Neural progenitor cell (in vitro differentiated cells): ENCODE results near the gene MINDY4. TPM values are rescaled to one million over a fixed set of nuclear protein-coding genes. Genes with fewer than 3 reads are reported as not detected.

Experiments used
- DNase-seq: peaks from one replicate; pipeline ENCODE4 v3.0.0-alpha.2; 2016; ENCODE audit warnings: low spot score
- H2AFZ ChIP-seq: fragments of 200-600 bp; sonication (generic); replicated peaks from 2 replicates; pipeline ENCODE4 v1.6.1; 2016; ENCODE audit warnings: antibody characterized with exemption
- H3F3A ChIP-seq: fragments of 200-600 bp; sonication (generic); 2 replicates; pipeline ENCODE4 v1.6.1; 2016; ENCODE audit warnings: antibody characterized with exemption, low read depth
- H3K27ac ChIP-seq: fragments of 200-600 bp; sonication (generic); 2 replicates; pipeline ENCODE4 v1.5.1; 2016; ENCODE audit warnings: mild to moderate bottlenecking
- H3K27me3 ChIP-seq: fragments of 200-600 bp; sonication (generic); 2 replicates; pipeline ENCODE4 v1.6.1; 2016; ENCODE audit warnings: mild to moderate bottlenecking, moderate library complexity
- H3K36me3 ChIP-seq: fragments of 200-600 bp; sonication (generic); 2 replicates; pipeline ENCODE4 v1.5.1; 2016
- H3K4me1 ChIP-seq: fragments of 200-600 bp; sonication (generic); 2 replicates; pipeline ENCODE4 v1.6.1; 2016; ENCODE audit warnings: mixed run types
- H3K4me2 ChIP-seq: fragments of 200-600 bp; sonication (generic); 2 replicates; pipeline ENCODE4 v1.6.1; 2016
- H3K4me3 ChIP-seq: fragments of 200-600 bp; sonication (generic); 2 replicates; pipeline ENCODE4 v1.5.1; 2016
- H3K79me2 ChIP-seq: fragments of 200-600 bp; sonication (generic); 2 replicates; pipeline ENCODE4 v1.6.1; 2016; ENCODE audit warnings: low read depth
- H3K9ac ChIP-seq: fragments of 200-600 bp; sonication (generic); 2 replicates; pipeline ENCODE4 v1.6.1; 2016
- H3K9me3 ChIP-seq: fragments of 200-600 bp; sonication (generic); 2 replicates; pipeline ENCODE4 v1.5.1; 2016; ENCODE audit warnings: low read depth
- H4K20me1 ChIP-seq: fragments of 200-600 bp; sonication (generic); 2 replicates; pipeline ENCODE4 v1.6.1; 2016; ENCODE audit warnings: low read depth
- H3K27ac Mint-ChIP-seq: 3 replicates; pipeline ENCODE4 v1.8.0; 2021; ENCODE audit warnings: mixed read lengths
- H3K27me3 Mint-ChIP-seq: 2 replicates; pipeline ENCODE4 v1.8.0; 2022; ENCODE audit warnings: low read depth, mild to moderate bottlenecking, inconsistent platforms, moderate library complexity, mixed read lengths; ENCODE audit not compliant: insufficient read depth
- H3K36me3 Mint-ChIP-seq: 3 replicates; pipeline ENCODE4 v1.8.0; 2021; ENCODE audit warnings: mixed read lengths
- H3K4me1 Mint-ChIP-seq: 3 replicates; pipeline ENCODE4 v1.8.0; 2021; ENCODE audit warnings: mixed read lengths
- H3K4me3 Mint-ChIP-seq: 3 replicates; pipeline ENCODE4 v1.8.0; 2021; ENCODE audit warnings: mild to moderate bottlenecking, moderate library complexity, mixed read lengths
- H3K9me3 Mint-ChIP-seq: 3 replicates; pipeline ENCODE4 v1.8.0; 2020; ENCODE audit warnings: mixed read lengths
- CTCF ChIP-seq: fragments of 200-600 bp; sonication (generic); IDR thresholded peaks from 2 replicates; pipeline ENCODE4 v1.5.1; 2017; ENCODE audit warnings: antibody characterized with exemption, mild to moderate bottlenecking
- EZH2 ChIP-seq: fragments of 200-600 bp; sonication (generic); IDR thresholded peaks from 2 replicates; pipeline ENCODE4 v1.6.1; 2017; ENCODE audit warnings: antibody characterized with exemption, mild to moderate bottlenecking, moderate library complexity
- EZH2phosphoT487 ChIP-seq: fragments of 200-600 bp; sonication (generic); IDR thresholded peaks from 2 replicates; pipeline ENCODE4 v1.6.1; 2017; ENCODE audit warnings: antibody characterized with exemption
- total RNA-seq: library from RNA; depleted of rRNA; stranded (reverse); fragments of >200 nt; gene quantifications from 2 replicates; pipeline ENCODE4 v1.2.3, GENCODE V29; 2015; ENCODE audit warnings: low replicate concordance

MINDY4 gene
- total RNA-seq, 1 donor from 2014 or later, result 5.9 TPM

- no peak for TF ChIP-seq EZH2
- no peak for TF ChIP-seq EZH2phosphoT487
- TF ChIP-seq CTCF, result no peak
- Mint-ChIP-seq H3K9me3 (no peaks in the 10 kb centered on the region), H3K4me3 (no peak overlapping the region), H3K36me3 (peaks cover 1% of the 10 kb centered on the region), H3K4me1 (no peaks in the 10 kb centered on the region), H3K27ac (no peak overlapping the region), H3K27me3 (peaks cover 2% of the 10 kb centered on the region)
- no peaks in the 10 kb centered on the region for H4K20me1 ChIP-seq
- no peak overlapping the region for H3K4me3 ChIP-seq
- no peak overlapping the region for H3K27ac ChIP-seq
- no peak overlapping the region for H3K9ac ChIP-seq
- DNase-seq, result no peak
- H3K79me2 ChIP-seq, result no peaks in the 10 kb centered on the region
- no peaks in the 10 kb centered on the region for H3K27me3 ChIP-seq
- H2AFZ ChIP-seq, result no peak overlapping the region
- no peaks in the 10 kb centered on the region for H3K9me3 ChIP-seq
- no peak overlapping the region for H3K4me2 ChIP-seq
- no peaks in the 10 kb centered on the region for H3F3A ChIP-seq
- H3K4me1 ChIP-seq, result no peaks in the 10 kb centered on the region
- H3K36me3 ChIP-seq, result no peaks in the 10 kb centered on the region
Measured at GRCh38 chr7:30845426-30846135, 74.4 kb downstream of the MINDY4 start.

- TF ChIP-seq CTCF, result no peak
- H2AFZ ChIP-seq, result no peak overlapping the region
- Mint-ChIP-seq H3K9me3 (no peaks in the 10 kb centered on the region), H3K27me3 (peaks cover 2% of the 10 kb centered on the region), H3K27ac (peak overlapping the region; percentile 78), H3K36me3 (peaks cover 1% of the 10 kb centered on the region), H3K4me3 (no peak overlapping the region), H3K4me1 (peaks cover 5% of the 10 kb centered on the region)
- no peak overlapping the region for H3K4me3 ChIP-seq
- no peaks in the 10 kb centered on the region for H3K9me3 ChIP-seq
- H4K20me1 ChIP-seq, result no peaks in the 10 kb centered on the region
- no peak overlapping the region for H3K4me2 ChIP-seq
- H3K4me1 ChIP-seq, result peaks cover under 1% of the 10 kb centered on the region
- no peaks in the 10 kb centered on the region for H3K36me3 ChIP-seq
- H3K79me2 ChIP-seq, result no peaks in the 10 kb centered on the region
- no peaks in the 10 kb centered on the region for H3F3A ChIP-seq
- DNase-seq, result no peak
- H3K9ac ChIP-seq, result no peak overlapping the region
- H3K27ac ChIP-seq, result no peak overlapping the region
- no peaks in the 10 kb centered on the region for H3K27me3 ChIP-seq
Measured at GRCh38 chr7:30846378-30846777, 75.2 kb downstream of the MINDY4 start.

GRCh38 chr7:30848121-30848855 is 77.1 kb downstream of the MINDY4 start:
- Mint-ChIP-seq H3K27ac (no peak overlapping the region), H3K27me3 (peaks cover 2% of the 10 kb centered on the region), H3K9me3 (no peaks in the 10 kb centered on the region), H3K4me3 (no peak overlapping the region), H3K4me1 (peaks cover 23% of the 10 kb centered on the region), H3K36me3 (no peaks in the 10 kb centered on the region)
- Histone ChIP-seq H3K27me3 (no peaks in the 10 kb centered on the region), H3K4me3 (no peak overlapping the region), H3K4me2 (no peak overlapping the region), H3K4me1 (peaks cover 19% of the 10 kb centered on the region), H3K79me2 (no peaks in the 10 kb centered on the region), H4K20me1 (no peaks in the 10 kb centered on the region), H2AFZ (no peak overlapping the region), H3K36me3 (no peaks in the 10 kb centered on the region), H3K9me3 (no peaks in the 10 kb centered on the region), H3K9ac (no peak overlapping the region), H3F3A (no peaks in the 10 kb centered on the region), H3K27ac (no peak overlapping the region)
- no peak for DNase-seq
- TF ChIP-seq EZH2phosphoT487 (no peak), EZH2 (no peak)

- H3K4me3 Mint-ChIP-seq, result no peak overlapping the region
- H3K36me3 Mint-ChIP-seq, result no peaks in the 10 kb centered on the region
- H3F3A ChIP-seq, result no peaks in the 10 kb centered on the region
- peaks cover 21% of the 10 kb centered on the region for H3K4me1 ChIP-seq
- no peaks in the 10 kb centered on the region for H3K27me3 ChIP-seq
- H3K9me3 Mint-ChIP-seq, result no peaks in the 10 kb centered on the region
- peak overlapping the region; percentile 58 for H3K27ac Mint-ChIP-seq
- H3K79me2 ChIP-seq, result no peaks in the 10 kb centered on the region
- H4K20me1 ChIP-seq, result no peaks in the 10 kb centered on the region
- H3K27me3 Mint-ChIP-seq, result peaks cover 2% of the 10 kb centered on the region
- DNase-seq, result no peak
- H3K4me1 Mint-ChIP-seq, result peaks cover 26% of the 10 kb centered on the region
- H3K4me2 ChIP-seq, result no peak overlapping the region
- H3K36me3 ChIP-seq, result no peaks in the 10 kb centered on the region
- TF ChIP-seq CTCF, result no peak
- TF ChIP-seq EZH2, result no peak
- no peak for TF ChIP-seq EZH2phosphoT487
- no peak overlapping the region for H2AFZ ChIP-seq
- H3K4me3 ChIP-seq, result no peak overlapping the region
- no peak overlapping the region for H3K9ac ChIP-seq
- no peaks in the 10 kb centered on the region for H3K9me3 ChIP-seq
- no peak overlapping the region for H3K27ac ChIP-seq
Measured at GRCh38 chr7:30849565-30849964, 78.3 kb downstream of the MINDY4 start.
